Progenitor cell of endocrine pancreas (in vitro differentiated cells): Measurements from ENCODE around the gene IDH2. TPM values are rescaled to one million over a fixed set of nuclear protein-coding genes. Genes with fewer than 3 reads are reported as not detected.

ENCODE experiments used
- DNase-seq: peaks from one replicate; pipeline ENCODE4 v3.0.0; 2021; ENCODE audit warnings: low spot score; ENCODE audit not compliant: unreplicated experiment
- H3K27ac Mint-ChIP-seq: 2 replicates; pipeline ENCODE4 v1.8.0; 2021; ENCODE audit warnings: mild to moderate bottlenecking, moderate library complexity, mixed read lengths
- H3K27me3 Mint-ChIP-seq: 2 replicates; pipeline ENCODE4 v1.8.0; 2021; ENCODE audit warnings: mixed read lengths
- H3K36me3 Mint-ChIP-seq: 2 replicates; pipeline ENCODE4 v1.8.0; 2022; ENCODE audit warnings: mixed read lengths; ENCODE audit not compliant: insufficient read depth
- H3K4me1 Mint-ChIP-seq: 2 replicates; pipeline ENCODE4 v1.8.0; 2021; ENCODE audit warnings: low read depth, mixed read lengths
- H3K4me3 Mint-ChIP-seq: 2 replicates; pipeline ENCODE4 v1.8.0; 2021; ENCODE audit warnings: low read depth, mild to moderate bottlenecking, moderate library complexity, mixed read lengths
- H3K9me3 Mint-ChIP-seq: 2 replicates; pipeline ENCODE4 v1.8.0; 2021; ENCODE audit warnings: low read depth, mixed read lengths
- CTCF ChIP-seq: fragments of 200-600 bp; sonication (generic); IDR thresholded peaks from one replicate; pipeline ENCODE4 v1.5.0; 2021; ENCODE audit warnings: antibody characterized with exemption, mild to moderate bottlenecking; ENCODE audit not compliant: unreplicated experiment
- total RNA-seq: library from RNA; stranded (reverse); gene quantifications from 2 replicates; pipeline ENCODE4 v1.2.1, GENCODE V29; 2021

The IDH2 gene
- total RNA-seq, 1 donor from 2014 or later, result 164 TPM

DNA sequence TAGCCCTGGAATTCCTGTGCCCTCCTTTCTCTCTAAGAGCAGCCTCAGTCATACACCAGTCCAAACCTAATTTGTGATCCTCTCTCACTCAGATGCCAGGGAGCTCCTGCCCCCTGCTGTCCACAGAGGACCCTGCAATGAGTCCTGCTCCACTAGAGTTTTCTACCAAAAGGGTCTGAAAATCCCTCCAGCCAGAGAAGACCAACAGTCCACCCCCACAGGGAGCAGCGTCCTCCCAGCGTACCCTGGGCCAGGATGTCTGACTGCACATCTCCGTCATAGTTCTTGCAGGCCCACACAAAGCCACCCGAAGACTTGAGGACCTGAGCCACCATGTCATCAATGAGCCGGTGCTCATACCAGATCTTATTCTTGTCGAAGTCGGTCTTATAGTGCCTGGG, 15.4 kb downstream of the IDH2 start:
- Mint-ChIP-seq H3K27ac (peak overlapping the region; percentile 36), H3K4me3 (no peak overlapping the region), H3K4me1 (no peaks in the 10 kb centered on the region), H3K27me3 (no peaks in the 10 kb centered on the region), H3K36me3 (peaks cover 35% of the 10 kb centered on the region), H3K9me3 (no peaks in the 10 kb centered on the region)
- TF ChIP-seq CTCF, result peak; percentile 67
- no peak for DNase-seq

GRCh38 chr15:90085565-90085964, 16.7 kb downstream of the IDH2 start:
- Mint-ChIP-seq H3K36me3 (peaks cover 30% of the 10 kb centered on the region), H3K27ac (peak overlapping the region; percentile 84), H3K27me3 (no peaks in the 10 kb centered on the region), H3K9me3 (no peaks in the 10 kb centered on the region), H3K4me3 (no peak overlapping the region), H3K4me1 (no peaks in the 10 kb centered on the region)
- TF ChIP-seq CTCF, result no peak
- DNase-seq, result no peak

- Mint-ChIP-seq H3K9me3 (no peaks in the 10 kb centered on the region), H3K27ac (no peak overlapping the region), H3K4me3 (no peak overlapping the region), H3K27me3 (no peaks in the 10 kb centered on the region), H3K4me1 (no peaks in the 10 kb centered on the region), H3K36me3 (peaks cover 29% of the 10 kb centered on the region)
- DNase-seq, result no peak
- TF ChIP-seq CTCF, result no peak
Observed at GRCh38 chr15:90084876-90085423, 17.3 kb downstream of the IDH2 start.

DNA sequence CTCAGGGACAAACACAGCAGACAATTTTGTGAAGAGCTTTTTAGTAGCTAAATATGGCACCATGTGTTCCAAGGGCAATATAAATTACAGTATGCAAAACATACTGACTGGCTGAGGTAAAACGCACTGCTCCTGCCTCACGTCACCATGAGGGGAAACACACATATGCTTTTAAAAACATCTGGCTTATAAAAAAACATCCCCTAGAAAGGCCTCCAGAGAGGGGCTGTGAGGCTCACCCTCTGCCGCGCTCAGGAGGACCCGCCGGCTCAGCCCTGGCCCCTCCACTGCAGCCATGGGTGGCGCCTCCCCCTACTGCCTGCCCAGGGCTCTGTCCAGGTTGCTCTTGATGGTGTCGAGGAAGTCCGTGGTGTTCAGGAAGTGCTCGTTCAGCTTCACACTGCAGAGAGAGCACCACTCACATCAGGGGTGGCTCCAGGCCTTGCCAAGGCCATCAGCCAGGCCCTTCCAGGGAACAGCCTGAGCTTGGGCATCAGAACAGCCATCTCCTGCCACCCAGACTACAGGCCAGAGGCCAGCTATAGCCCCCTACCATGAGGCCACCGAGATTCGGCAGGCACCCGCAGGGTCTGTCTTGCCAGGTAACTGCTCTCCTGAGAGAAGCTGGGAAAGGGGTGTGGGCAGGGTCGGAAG, 18.2 kb downstream of the IDH2 start:
- peak overlapping the region; percentile 37 for H3K27ac Mint-ChIP-seq
- H3K36me3 Mint-ChIP-seq, result peaks cover 25% of the 10 kb centered on the region
- no peaks in the 10 kb centered on the region for H3K4me1 Mint-ChIP-seq
- no peak overlapping the region for H3K4me3 Mint-ChIP-seq
- no peaks in the 10 kb centered on the region for H3K9me3 Mint-ChIP-seq
- H3K27me3 Mint-ChIP-seq, result no peaks in the 10 kb centered on the region
- DNase-seq, result no peak
- no peak for TF ChIP-seq CTCF

GRCh38 chr15:90083419-90083818, 18.8 kb downstream of the IDH2 start:
- DNase-seq, result no peak
- TF ChIP-seq CTCF, result no peak
- peaks cover 23% of the 10 kb centered on the region for H3K36me3 Mint-ChIP-seq
- H3K27ac Mint-ChIP-seq, result no peak overlapping the region
- no peaks in the 10 kb centered on the region for H3K27me3 Mint-ChIP-seq
- H3K9me3 Mint-ChIP-seq, result no peaks in the 10 kb centered on the region
- no peak overlapping the region for H3K4me3 Mint-ChIP-seq
- H3K4me1 Mint-ChIP-seq, result no peaks in the 10 kb centered on the region
